ENCODE measurements around the gene ATP6V0E1. TPM values are rescaled to one million over a fixed set of nuclear protein-coding genes. Genes with fewer than 3 reads are reported as not detected.
A peak's percentile ranks its signal among the peaks of the same experiment; 100 is the strongest.

ATP6V0E1 gene
- total RNA-seq: 137 and 142 TPM in 2 replicates
- long read RNA-seq, transcript ATP6V0E1-203 (4 exons, 1,433 nt): major isoform, 49 of 54 reads
- long read RNA-seq, partial matches to known transcripts: 1 of 54 reads
- long read RNA-seq, other reads (novel, unspliced or antisense): 4 of 54 reads

GRCh38 chr5:172983542-172984243 is at the start of gene ATP6V0E1:
Gene ATP6V0E1, plus strand, starts transcription at chr5:172983771. Its CDS starts 90 bp downstream, at chr5:172983861.
- no peaks in the 10 kb centered on the region for H3K27me3 Mint-ChIP-seq
- peak; percentile 97 for DNase-seq (ENCODE audit: low spot score, unreplicated experiment)
- H3K27ac Mint-ChIP-seq: peak within 1 kb of the TSS; percentile 99
- TF ChIP-seq CTCF (IDR thresholded peaks at IDR 0.05; ENCODE audit: unreplicated experiment): no peak
- H3K9me3 Mint-ChIP-seq (ENCODE audit: low read depth): no peaks in the 10 kb centered on the region
- peaks cover 4% of the 10 kb centered on the region for H3K36me3 Mint-ChIP-seq (ENCODE audit: insufficient read depth)
- peak within 1 kb of the TSS; percentile 99 for H3K4me3 Mint-ChIP-seq (ENCODE audit: low read depth)
- H3K4me1 Mint-ChIP-seq (ENCODE audit: low read depth): peaks cover 11% of the 10 kb centered on the region

- Mint-ChIP-seq H3K36me3 (ENCODE audit: insufficient read depth) (peaks cover 23% of the 10 kb centered on the region), H3K27me3 (no peaks in the 10 kb centered on the region), H3K27ac (no peak overlapping the region), H3K4me1 (ENCODE audit: low read depth) (no peaks in the 10 kb centered on the region), H3K4me3 (ENCODE audit: low read depth) (no peak overlapping the region), H3K9me3 (ENCODE audit: low read depth) (no peaks in the 10 kb centered on the region)
- no peak for TF ChIP-seq CTCF (IDR thresholded peaks at IDR 0.05; ENCODE audit: unreplicated experiment)
- DNase-seq (ENCODE audit: low spot score, unreplicated experiment): no peak
Observed at GRCh38 chr5:172935096-172935495, 48.5 kb upstream of the ATP6V0E1 start.

DNA sequence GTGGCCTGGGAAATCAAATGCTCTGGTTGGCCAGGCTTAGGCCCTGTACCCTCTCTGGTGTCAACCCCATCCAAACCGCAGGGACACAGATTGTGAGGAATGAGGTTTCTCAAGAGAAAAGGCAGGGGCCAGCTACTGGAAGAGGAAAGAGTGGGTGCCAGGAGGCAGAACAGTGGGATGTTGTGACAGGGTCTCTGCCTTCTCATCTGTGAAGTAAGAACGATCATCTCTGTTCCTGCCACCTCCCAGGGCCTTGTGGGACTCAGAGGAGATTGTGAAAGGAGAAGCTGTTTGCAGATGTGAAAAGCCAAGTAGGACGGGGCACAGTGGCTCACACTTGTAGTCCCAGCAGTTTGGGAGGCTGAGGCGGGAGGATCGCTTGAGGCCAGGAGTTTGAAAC is 47.2 kb upstream of the ATP6V0E1 start:
- Mint-ChIP-seq H3K4me1 (ENCODE audit: low read depth) (peaks cover under 1% of the 10 kb centered on the region), H3K4me3 (ENCODE audit: low read depth) (no peak overlapping the region), H3K27me3 (no peaks in the 10 kb centered on the region), H3K36me3 (ENCODE audit: insufficient read depth) (peaks cover 25% of the 10 kb centered on the region), H3K9me3 (ENCODE audit: low read depth) (no peaks in the 10 kb centered on the region), H3K27ac (no peak overlapping the region)
- DNase-seq (ENCODE audit: low spot score, unreplicated experiment): no peak
- TF ChIP-seq CTCF (IDR thresholded peaks at IDR 0.05; ENCODE audit: unreplicated experiment): no peak

DNA sequence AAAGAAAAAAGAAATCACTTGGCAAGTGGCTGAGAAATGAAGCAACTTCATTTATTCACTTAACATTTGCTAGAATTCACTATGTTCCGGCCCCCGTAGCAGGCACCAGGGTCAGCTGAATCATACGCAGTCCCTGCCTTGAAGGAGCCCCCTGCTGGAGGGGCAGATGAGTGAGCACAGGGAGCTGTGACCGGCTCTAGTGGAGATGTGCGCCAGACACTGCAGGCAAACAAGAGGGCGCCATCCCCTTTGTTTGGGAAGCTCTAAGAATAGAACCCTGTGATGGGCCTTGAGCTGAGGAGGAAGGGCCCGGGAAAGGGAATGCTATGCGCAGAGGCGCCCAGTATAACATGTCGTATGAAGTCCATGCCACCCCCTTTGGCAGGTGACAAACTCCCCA is 44.5 kb upstream of the ATP6V0E1 start:
- no peak overlapping the region for H3K4me3 Mint-ChIP-seq (ENCODE audit: low read depth)
- peaks cover 30% of the 10 kb centered on the region for H3K36me3 Mint-ChIP-seq (ENCODE audit: insufficient read depth)
- no peaks in the 10 kb centered on the region for H3K9me3 Mint-ChIP-seq (ENCODE audit: low read depth)
- DNase-seq (ENCODE audit: low spot score, unreplicated experiment): no peak
- peaks cover 2% of the 10 kb centered on the region for H3K4me1 Mint-ChIP-seq (ENCODE audit: low read depth)
- H3K27me3 Mint-ChIP-seq: no peaks in the 10 kb centered on the region
- H3K27ac Mint-ChIP-seq: no peak overlapping the region
- TF ChIP-seq CTCF (IDR thresholded peaks at IDR 0.05; ENCODE audit: unreplicated experiment): peak; percentile 34

GRCh38 chr5:172939611-172940267 is 43.8 kb upstream of the ATP6V0E1 start:
- Mint-ChIP-seq H3K4me1 (ENCODE audit: low read depth) (peaks cover 2% of the 10 kb centered on the region), H3K27me3 (no peaks in the 10 kb centered on the region), H3K4me3 (ENCODE audit: low read depth) (no peak overlapping the region), H3K27ac (no peak overlapping the region), H3K36me3 (ENCODE audit: insufficient read depth) (peaks cover 31% of the 10 kb centered on the region), H3K9me3 (ENCODE audit: low read depth) (no peaks in the 10 kb centered on the region)
- no peak for TF ChIP-seq CTCF (IDR thresholded peaks at IDR 0.05; ENCODE audit: unreplicated experiment)
- no peak for DNase-seq (ENCODE audit: low spot score, unreplicated experiment)

All from progenitor cell of endocrine pancreas (in vitro differentiated cells).